ENCODE results near the gene FIBCD1.

- TF ChIP-seq CTCF (IDR thresholded peaks at IDR 0.05) = no peak
- TF ChIP-seq POLR2A (IDR thresholded peaks at IDR 0.05) = no peak
These were observed 34.1 kb upstream of the FIBCD1 start for GRCh38 chr9:130972957-130973685.
